SK-N-SH treated with all-trans-retinoic acid at 6 μM for 48 hours (cell line): Measurements from ENCODE around the gene PLCL2.

Source experiments
- ATAC-seq: fragments of 200-7000 bp; cut with Tn5 transposase; 3 replicates; pipeline ENCODE4 v1.9.1; 2020; ENCODE audit warnings: mild to moderate bottlenecking, moderate library complexity
- ARNTL ChIP-seq: fragments of 450-650 bp; formaldehyde crosslinking; IDR thresholded peaks from 2 replicates; pipeline ENCODE4 v1.5.0; 2020; ENCODE audit warnings: low read depth, mild to moderate bottlenecking, moderate library complexity, borderline replicate concordance
- BACH2 ChIP-seq: fragments of 250-450 bp; sonication (Bioruptor Pico); IDR thresholded peaks from 2 replicates; pipeline ENCODE4 v1.9.0; 2021; ENCODE audit warnings: mild to moderate bottlenecking, borderline replicate concordance
- CSDC2 ChIP-seq: fragments of 250-450 bp; sonication (Bioruptor Pico); IDR thresholded peaks from 2 replicates; pipeline ENCODE4 v1.5.0; 2020; ENCODE audit warnings: mild to moderate bottlenecking, moderate library complexity
- ESRRG ChIP-seq: fragments of 250-450 bp; sonication (Bioruptor Pico); IDR thresholded peaks from 2 replicates; pipeline ENCODE4 v1.6.1; 2021; ENCODE audit warnings: mild to moderate bottlenecking
- GLIS3 ChIP-seq: fragments of 250-450 bp; sonication (Bioruptor Pico); IDR thresholded peaks from 2 replicates; pipeline ENCODE4 v1.5.0; 2020; ENCODE audit warnings: mild to moderate bottlenecking, moderate library complexity
- ISL1 ChIP-seq: fragments of 250-450 bp; sonication (Bioruptor Pico); IDR thresholded peaks from 2 replicates; pipeline ENCODE4 v2.1.2; 2022; ENCODE audit warnings: mild to moderate bottlenecking, moderate library complexity
- OSR1 ChIP-seq: fragments of 250-450 bp; sonication (Bioruptor Pico); IDR thresholded peaks from 2 replicates; pipeline ENCODE4 v1.8.0; 2022; ENCODE audit warnings: moderate library complexity, mild to moderate bottlenecking, inconsistent platforms
- PPARA ChIP-seq: fragments of 250-450 bp; sonication (Bioruptor Pico); IDR thresholded peaks from 2 replicates; pipeline ENCODE4 v1.5.0; 2020; ENCODE audit warnings: mild to moderate bottlenecking, borderline replicate concordance
- RARB ChIP-seq: fragments of 250-450 bp; sonication (Bioruptor Pico); IDR thresholded peaks from 2 replicates; pipeline ENCODE4 v1.8.0; 2021; ENCODE audit warnings: mild to moderate bottlenecking, moderate library complexity
- SNAI2 ChIP-seq: fragments of 250-450 bp; sonication (Bioruptor Pico); IDR thresholded peaks from 2 replicates; pipeline ENCODE4 v1.5.0; 2020; ENCODE audit warnings: mild to moderate bottlenecking, moderate library complexity
- TCF4 ChIP-seq: fragments of 250-450 bp; sonication (Bioruptor Pico); IDR thresholded peaks from 2 replicates; pipeline ENCODE4 v1.8.0; 2021; ENCODE audit warnings: mild to moderate bottlenecking, moderate library complexity, borderline replicate concordance
- TOX ChIP-seq: fragments of 250-450 bp; sonication (Bioruptor Pico); IDR thresholded peaks from 2 replicates; pipeline ENCODE4 v1.8.0; 2021; ENCODE audit warnings: mild to moderate bottlenecking, moderate library complexity, borderline replicate concordance
- ZC3H10 ChIP-seq: fragments of 250-450 bp; sonication (Bioruptor Pico); IDR thresholded peaks from 2 replicates; pipeline ENCODE4 v1.5.1; 2021; ENCODE audit warnings: mild to moderate bottlenecking, moderate library complexity
- ZFP3 ChIP-seq: fragments of 250-450 bp; sonication (Bioruptor Pico); IDR thresholded peaks from 2 replicates; pipeline ENCODE4 v1.5.0; 2020; ENCODE audit warnings: mild to moderate bottlenecking, moderate library complexity
- ZNF565 ChIP-seq: fragments of 450-650 bp; formaldehyde crosslinking; conservative IDR thresholded peaks from 2 replicates; pipeline ENCODE4 v1.5.0; 2020; ENCODE audit warnings: low read depth, mild to moderate bottlenecking, moderate library complexity
- ZNF70 ChIP-seq: fragments of 450-650 bp; formaldehyde crosslinking; IDR thresholded peaks from 2 replicates; pipeline ENCODE4 v1.5.0; 2020; ENCODE audit warnings: mild to moderate bottlenecking, moderate library complexity
- ZNF8 ChIP-seq: fragments of 450-650 bp; formaldehyde crosslinking; IDR thresholded peaks from 2 replicates; pipeline ENCODE4 v1.5.0; 2020; ENCODE audit warnings: mild to moderate bottlenecking, moderate library complexity
- TF ChIP-seq, protein P1 (sequence below): fragments of 250-450 bp; sonication (Bioruptor Pico); IDR thresholded peaks from 2 replicates; pipeline ENCODE4 v1.5.1; 2021; ENCODE audit warnings: mild to moderate bottlenecking, moderate library complexity
- TF ChIP-seq, protein P2 (sequence below): fragments of 250-450 bp; sonication (Bioruptor Pico); IDR thresholded peaks from 2 replicates; pipeline ENCODE4 v1.5.0; 2020; ENCODE audit warnings: mild to moderate bottlenecking, moderate library complexity
- TF ChIP-seq, protein P3 (sequence below): fragments of 250-450 bp; sonication (Bioruptor Pico); IDR thresholded peaks from 2 replicates; pipeline ENCODE4 v1.5.1; 2020; ENCODE audit warnings: low read depth, mild to moderate bottlenecking, moderate library complexity
- TF ChIP-seq, protein P4 (sequence below): fragments of 250-450 bp; sonication (Bioruptor Pico); IDR thresholded peaks from 2 replicates; pipeline ENCODE4 v1.8.0; 2020; ENCODE audit warnings: mild to moderate bottlenecking, moderate library complexity, borderline replicate concordance

The PLCL2 gene

DNA sequence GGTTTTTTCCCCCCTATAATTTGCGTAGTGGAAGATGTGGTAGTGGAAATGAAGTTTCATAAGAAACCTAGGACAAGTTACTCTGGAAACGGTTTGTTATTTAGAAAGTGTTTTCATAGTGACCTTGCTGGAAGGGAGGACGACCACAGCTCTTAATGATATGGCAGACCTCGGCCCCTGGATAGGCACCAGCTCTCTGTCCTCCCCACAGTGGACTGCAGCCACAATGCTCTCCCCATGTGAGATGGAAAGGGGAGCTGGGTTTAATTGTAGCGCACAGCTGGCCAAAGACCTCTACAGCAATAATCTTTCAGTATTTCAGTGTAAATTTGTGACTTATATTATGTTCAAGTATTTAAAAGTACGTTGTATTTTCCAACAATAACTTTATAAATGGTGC is 151.2 kb downstream of the PLCL2 start:
- TF ChIP-seq ZNF70 (no peak), TOX (CRISPR knock-in tag) (no peak)
- TF ChIP-seq, protein P1, sequence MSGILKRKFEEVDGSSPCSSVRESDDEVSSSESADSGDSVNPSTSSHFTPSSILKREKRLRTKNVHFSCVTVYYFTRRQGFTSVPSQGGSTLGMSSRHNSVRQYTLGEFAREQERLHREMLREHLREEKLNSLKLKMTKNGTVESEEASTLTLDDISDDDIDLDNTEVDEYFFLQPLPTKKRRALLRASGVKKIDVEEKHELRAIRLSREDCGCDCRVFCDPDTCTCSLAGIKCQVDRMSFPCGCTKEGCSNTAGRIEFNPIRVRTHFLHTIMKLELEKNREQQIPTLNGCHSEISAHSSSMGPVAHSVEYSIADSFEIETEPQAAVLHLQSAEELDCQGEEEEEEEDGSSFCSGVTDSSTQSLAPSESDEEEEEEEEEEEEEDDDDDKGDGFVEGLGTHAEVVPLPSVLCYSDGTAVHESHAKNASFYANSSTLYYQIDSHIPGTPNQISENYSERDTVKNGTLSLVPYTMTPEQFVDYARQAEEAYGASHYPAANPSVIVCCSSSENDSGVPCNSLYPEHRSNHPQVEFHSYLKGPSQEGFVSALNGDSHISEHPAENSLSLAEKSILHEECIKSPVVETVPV (CRISPR knock-in tag), result no peak
- no peak for ATAC-seq

DNA sequence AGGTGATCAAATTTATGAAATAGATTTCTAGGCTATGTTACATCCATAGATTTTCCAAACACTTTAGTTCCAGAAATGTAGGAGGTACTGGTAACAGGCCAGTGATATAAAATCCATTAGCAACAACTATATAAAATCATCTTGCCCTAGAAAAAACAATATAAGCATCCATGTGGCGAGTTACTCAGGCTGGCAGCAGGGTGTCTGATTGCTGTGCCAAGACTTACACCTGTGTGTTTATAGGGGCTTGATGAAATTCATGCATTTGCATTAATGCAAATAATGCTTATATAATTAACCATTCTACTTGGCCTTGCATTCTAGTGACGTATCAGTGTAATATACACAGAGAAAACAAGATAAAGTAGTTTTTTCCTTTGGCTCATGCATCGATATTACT is 153.4 kb downstream of the PLCL2 start:
- ATAC-seq, result no peak
- no peak for TF ChIP-seq RARB (CRISPR knock-in tag)
- no peak for TF ChIP-seq ESRRG (CRISPR knock-in tag)
- TF ChIP-seq ZNF70, result no peak
- TF ChIP-seq ZC3H10 (CRISPR knock-in tag), result no peak

DNA sequence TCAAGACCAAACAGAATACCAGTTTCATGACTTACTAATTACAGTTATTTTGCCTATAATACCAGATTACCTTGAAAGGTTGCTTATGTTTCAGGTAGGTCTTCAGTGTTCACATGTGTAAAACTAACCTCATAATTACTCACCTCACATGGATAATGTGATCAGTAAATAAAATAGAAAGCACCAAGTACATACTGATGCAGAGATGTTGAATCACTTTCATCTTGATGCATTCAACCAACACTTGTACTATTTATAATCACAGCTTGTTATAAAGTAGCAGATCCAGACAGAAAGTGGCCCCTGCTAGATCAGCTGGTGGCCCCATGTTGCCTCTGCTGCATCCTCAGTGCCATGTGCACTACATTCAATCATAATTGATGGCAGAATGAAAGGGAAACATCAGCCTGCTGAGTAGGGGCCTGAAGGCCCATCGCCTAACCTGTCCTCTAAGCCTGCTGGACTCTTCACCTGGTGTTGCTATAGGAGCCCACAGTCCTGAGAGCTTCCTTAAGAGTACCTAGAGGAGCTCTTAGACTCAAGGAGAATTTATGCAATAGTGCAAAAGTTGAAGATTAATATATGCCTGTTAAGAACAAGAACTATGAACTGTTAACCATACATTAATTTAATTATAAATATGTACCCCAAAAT is 154.3 kb downstream of the PLCL2 start:
- ATAC-seq, result peak; percentile 44
- TF ChIP-seq GLIS3 (CRISPR knock-in tag), result no peak
- TF ChIP-seq OSR1 (CRISPR knock-in tag), result no peak
- TF ChIP-seq, protein P2, sequence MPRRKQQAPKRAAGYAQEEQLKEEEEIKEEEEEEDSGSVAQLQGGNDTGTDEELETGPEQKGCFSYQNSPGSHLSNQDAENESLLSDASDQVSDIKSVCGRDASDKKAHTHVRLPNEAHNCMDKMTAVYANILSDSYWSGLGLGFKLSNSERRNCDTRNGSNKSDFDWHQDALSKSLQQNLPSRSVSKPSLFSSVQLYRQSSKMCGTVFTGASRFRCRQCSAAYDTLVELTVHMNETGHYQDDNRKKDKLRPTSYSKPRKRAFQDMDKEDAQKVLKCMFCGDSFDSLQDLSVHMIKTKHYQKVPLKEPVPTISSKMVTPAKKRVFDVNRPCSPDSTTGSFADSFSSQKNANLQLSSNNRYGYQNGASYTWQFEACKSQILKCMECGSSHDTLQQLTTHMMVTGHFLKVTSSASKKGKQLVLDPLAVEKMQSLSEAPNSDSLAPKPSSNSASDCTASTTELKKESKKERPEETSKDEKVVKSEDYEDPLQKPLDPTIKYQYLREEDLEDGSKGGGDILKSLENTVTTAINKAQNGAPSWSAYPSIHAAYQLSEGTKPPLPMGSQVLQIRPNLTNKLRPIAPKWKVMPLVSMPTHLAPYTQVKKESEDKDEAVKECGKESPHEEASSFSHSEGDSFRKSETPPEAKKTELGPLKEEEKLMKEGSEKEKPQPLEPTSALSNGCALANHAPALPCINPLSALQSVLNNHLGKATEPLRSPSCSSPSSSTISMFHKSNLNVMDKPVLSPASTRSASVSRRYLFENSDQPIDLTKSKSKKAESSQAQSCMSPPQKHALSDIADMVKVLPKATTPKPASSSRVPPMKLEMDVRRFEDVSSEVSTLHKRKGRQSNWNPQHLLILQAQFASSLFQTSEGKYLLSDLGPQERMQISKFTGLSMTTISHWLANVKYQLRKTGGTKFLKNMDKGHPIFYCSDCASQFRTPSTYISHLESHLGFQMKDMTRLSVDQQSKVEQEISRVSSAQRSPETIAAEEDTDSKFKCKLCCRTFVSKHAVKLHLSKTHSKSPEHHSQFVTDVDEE (CRISPR knock-in tag), result no peak
- no peak for TF ChIP-seq BACH2
- no peak for TF ChIP-seq CSDC2
- TF ChIP-seq, protein P3, sequence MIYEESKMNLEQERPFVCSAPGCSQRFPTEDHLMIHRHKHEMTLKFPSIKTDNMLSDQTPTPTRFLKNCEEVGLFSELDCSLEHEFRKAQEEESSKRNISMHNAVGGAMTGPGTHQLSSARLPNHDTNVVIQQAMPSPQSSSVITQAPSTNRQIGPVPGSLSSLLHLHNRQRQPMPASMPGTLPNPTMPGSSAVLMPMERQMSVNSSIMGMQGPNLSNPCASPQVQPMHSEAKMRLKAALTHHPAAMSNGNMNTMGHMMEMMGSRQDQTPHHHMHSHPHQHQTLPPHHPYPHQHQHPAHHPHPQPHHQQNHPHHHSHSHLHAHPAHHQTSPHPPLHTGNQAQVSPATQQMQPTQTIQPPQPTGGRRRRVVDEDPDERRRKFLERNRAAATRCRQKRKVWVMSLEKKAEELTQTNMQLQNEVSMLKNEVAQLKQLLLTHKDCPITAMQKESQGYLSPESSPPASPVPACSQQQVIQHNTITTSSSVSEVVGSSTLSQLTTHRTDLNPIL (CRISPR knock-in tag), result no peak
- TF ChIP-seq, protein P1 (CRISPR knock-in tag), result no peak
- TF ChIP-seq ESRRG (CRISPR knock-in tag), result no peak
- no peak for TF ChIP-seq ISL1 (CRISPR knock-in tag)
- TF ChIP-seq ZNF70, result no peak
- TF ChIP-seq ZNF565, result no peak
- TF ChIP-seq ZC3H10 (CRISPR knock-in tag), result no peak
- TF ChIP-seq TCF4, result no peak
- TF ChIP-seq ARNTL (CRISPR knock-in tag), result no peak
- no peak for TF ChIP-seq ZFP3 (CRISPR knock-in tag)
- TF ChIP-seq, protein P4, sequence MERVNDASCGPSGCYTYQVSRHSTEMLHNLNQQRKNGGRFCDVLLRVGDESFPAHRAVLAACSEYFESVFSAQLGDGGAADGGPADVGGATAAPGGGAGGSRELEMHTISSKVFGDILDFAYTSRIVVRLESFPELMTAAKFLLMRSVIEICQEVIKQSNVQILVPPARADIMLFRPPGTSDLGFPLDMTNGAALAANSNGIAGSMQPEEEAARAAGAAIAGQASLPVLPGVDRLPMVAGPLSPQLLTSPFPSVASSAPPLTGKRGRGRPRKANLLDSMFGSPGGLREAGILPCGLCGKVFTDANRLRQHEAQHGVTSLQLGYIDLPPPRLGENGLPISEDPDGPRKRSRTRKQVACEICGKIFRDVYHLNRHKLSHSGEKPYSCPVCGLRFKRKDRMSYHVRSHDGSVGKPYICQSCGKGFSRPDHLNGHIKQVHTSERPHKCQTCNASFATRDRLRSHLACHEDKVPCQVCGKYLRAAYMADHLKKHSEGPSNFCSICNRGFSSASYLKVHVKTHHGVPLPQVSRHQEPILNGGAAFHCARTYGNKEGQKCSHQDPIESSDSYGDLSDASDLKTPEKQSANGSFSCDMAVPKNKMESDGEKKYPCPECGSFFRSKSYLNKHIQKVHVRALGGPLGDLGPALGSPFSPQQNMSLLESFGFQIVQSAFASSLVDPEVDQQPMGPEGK, result no peak
- TF ChIP-seq, all 23 proteins: peak for 0

DNA sequence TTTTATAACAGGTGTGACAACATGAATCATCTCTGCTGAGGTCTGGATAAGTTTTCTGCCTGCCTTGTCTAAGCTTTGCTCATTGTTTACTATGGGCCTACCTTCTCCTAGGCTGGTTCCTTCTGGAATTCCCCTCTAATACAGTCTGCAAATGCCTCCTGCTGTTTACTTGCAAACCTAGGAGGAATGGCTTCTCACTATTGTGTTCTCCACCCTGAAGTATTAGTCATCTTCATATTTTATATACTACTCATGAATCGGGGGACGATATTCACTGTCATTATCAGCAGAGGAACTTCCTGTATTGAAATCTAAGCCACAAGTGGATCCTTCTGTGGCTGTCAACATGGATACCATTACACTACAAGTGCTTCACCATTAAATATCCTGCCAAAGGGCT is 154.8 kb downstream of the PLCL2 start:
- ATAC-seq, result peak; percentile 97
- TF ChIP-seq ZFP3 (CRISPR knock-in tag), result no peak
- no peak for TF ChIP-seq PPARA
- TF ChIP-seq ZNF70, result no peak
- TF ChIP-seq BACH2, result no peak
- no peak for TF ChIP-seq TOX (CRISPR knock-in tag)
- no peak for TF ChIP-seq CSDC2
- TF ChIP-seq RARB (CRISPR knock-in tag), result no peak
- no peak for TF ChIP-seq ZNF565
- no peak for TF ChIP-seq ZC3H10 (CRISPR knock-in tag)
- TF ChIP-seq OSR1 (CRISPR knock-in tag), result no peak
- TF ChIP-seq SNAI2 (CRISPR knock-in tag), result no peak
- TF ChIP-seq, protein P2 (CRISPR knock-in tag), result no peak
- TF ChIP-seq, protein P1 (CRISPR knock-in tag), result no peak
- TF ChIP-seq GLIS3 (CRISPR knock-in tag), result no peak
- no peak for TF ChIP-seq ZNF8 (CRISPR knock-in tag)
- no peak for TF ChIP-seq ESRRG (CRISPR knock-in tag)
